Endodermal cell (in vitro differentiated cells): ENCODE results near the gene LNX1. TPM values are rescaled to one million over a fixed set of nuclear protein-coding genes. Genes with fewer than 3 reads are reported as not detected.

ENCODE experiments used
- DNase-seq: peaks from one replicate; pipeline ENCODE4 v3.0.0-alpha.2; 2017
- H3K27ac ChIP-seq: 2 replicates; pipeline ENCODE4 v1.5.1; 2013; ENCODE audit warnings: mild to moderate bottlenecking, low read depth, low read length, moderate library complexity
- H3K27me3 ChIP-seq: 2 replicates; pipeline ENCODE4 v1.6.1; 2013; ENCODE audit warnings: mild to moderate bottlenecking, low read length, moderate library complexity; ENCODE audit not compliant: insufficient read depth, control insufficient read depth, poor library complexity, severe bottlenecking
- H3K36me3 ChIP-seq: 2 replicates; pipeline ENCODE4 v1.7.0; 2013; ENCODE audit warnings: mild to moderate bottlenecking, low read length, moderate library complexity; ENCODE audit not compliant: control insufficient read depth, insufficient read depth
- H3K4me1 ChIP-seq: one replicate; pipeline ENCODE4 v1.7.0; 2013; ENCODE audit warnings: low read length; ENCODE audit not compliant: control insufficient read depth, insufficient read depth
- H3K4me3 ChIP-seq: 2 replicates; pipeline ENCODE4 v1.5.1; 2013; ENCODE audit warnings: mild to moderate bottlenecking, low read length, moderate library complexity
- H3K9ac ChIP-seq: 2 replicates; pipeline ENCODE4 v1.6.1; 2013; ENCODE audit warnings: mild to moderate bottlenecking, low read length, moderate library complexity; ENCODE audit not compliant: poor library complexity, severe bottlenecking; ENCODE audit errors: extremely low read depth
- H3K9me3 ChIP-seq: 2 replicates; pipeline ENCODE4 v1.6.1; 2013; ENCODE audit warnings: mild to moderate bottlenecking, low read length, moderate library complexity; ENCODE audit not compliant: control insufficient read depth
- H3K27ac Mint-ChIP-seq: 2 replicates; pipeline ENCODE4 v1.8.0; 2020; ENCODE audit warnings: mixed read lengths
- H3K27me3 Mint-ChIP-seq: 2 replicates; pipeline ENCODE4 v1.8.0; 2021; ENCODE audit warnings: mild to moderate bottlenecking, mixed read lengths; ENCODE audit not compliant: insufficient read depth
- H3K36me3 Mint-ChIP-seq: 2 replicates; pipeline ENCODE4 v1.8.0; 2020; ENCODE audit warnings: low read depth, mixed read lengths
- H3K4me1 Mint-ChIP-seq: 2 replicates; pipeline ENCODE4 v1.8.0; 2020; ENCODE audit warnings: mixed read lengths
- H3K4me3 Mint-ChIP-seq: 2 replicates; pipeline ENCODE4 v1.8.0; 2020; ENCODE audit warnings: mild to moderate bottlenecking, moderate library complexity, mixed read lengths
- H3K9me3 Mint-ChIP-seq: 2 replicates; pipeline ENCODE4 v1.8.0; 2020; ENCODE audit warnings: mild to moderate bottlenecking, mixed read lengths
- CTCF ChIP-seq: fragments of 200-600 bp; sonication (generic); conservative IDR thresholded peaks from 2 replicates; pipeline ENCODE4 v1.5.0; 2021; ENCODE audit warnings: antibody characterized with exemption, mild to moderate bottlenecking
- WGBS, 2 experiments: methylation state at CpG; one replicate each; pipeline versions ENCODE4 v1.1.5 to v1.1.7; 2013; ENCODE audit warnings: missing lambda C conversion rate in 2 of 2, mixed read lengths in 1 of 2; ENCODE audit not compliant: insufficient coverage in 1 of 2, insufficient read length in 1 of 2; 5-methylcytosine and 5-hydroxymethylcytosine counted together
- total RNA-seq, 2 donors: library from RNA; stranded (reverse); fragmentation: NEBNext Ultra II Directional in 1 of 2; extraction: Animal tissue kit (Norgen Biotek cat#: 25700) in 1 of 2; gene quantifications; 2 replicates in 1 of 2; 3 replicates in 1 of 2; pipeline ENCODE4 v1.2.1, GENCODE V29; 2021

Gene LNX1
- total RNA-seq, 2 donors from 2014 or later = 4.4 to 5.4 TPM

DNA sequence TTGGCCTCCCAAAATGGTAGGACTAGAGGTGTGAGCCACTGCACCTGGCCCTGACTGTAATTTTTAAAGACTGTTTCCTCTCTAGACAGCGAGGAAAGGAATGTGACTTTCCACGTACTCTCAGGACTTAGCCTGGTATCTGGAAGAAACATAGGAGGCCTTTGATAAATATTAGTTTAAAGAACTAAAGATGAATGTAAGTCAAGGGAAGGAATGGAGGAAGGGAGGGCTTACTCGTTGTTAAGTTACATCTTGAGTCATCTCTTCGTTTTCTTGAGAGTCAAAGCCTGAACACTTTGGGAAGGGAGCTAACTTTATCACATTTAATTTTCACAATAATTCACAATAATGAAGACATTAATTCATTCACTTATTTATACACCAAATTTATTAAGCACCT, 7.2 kb upstream of the LNX1 start:
- H3K4me3 Mint-ChIP-seq = no peak overlapping the region
- H3K36me3 Mint-ChIP-seq = no peaks in the 10 kb centered on the region
- no peaks in the 10 kb centered on the region for H3K4me1 ChIP-seq
- no peak for DNase-seq
- no peaks in the 10 kb centered on the region for H3K27me3 Mint-ChIP-seq
- H3K36me3 ChIP-seq = no peaks in the 10 kb centered on the region
- H3K27ac Mint-ChIP-seq = no peak overlapping the region
- no peak overlapping the region for H3K9ac ChIP-seq
- H3K4me1 Mint-ChIP-seq = no peaks in the 10 kb centered on the region
- no peaks in the 10 kb centered on the region for H3K9me3 Mint-ChIP-seq
- H3K27ac ChIP-seq = no peak overlapping the region
- 88 to 100% methylated on average over 2 to 4 of the region's 4 CpGs for WGBS, 2 experiments
- no peaks in the 10 kb centered on the region for H3K9me3 ChIP-seq
- TF ChIP-seq CTCF = no peak
- no peak overlapping the region for H3K4me3 ChIP-seq
- no peaks in the 10 kb centered on the region for H3K27me3 ChIP-seq

- Histone ChIP-seq H3K4me1 (no peaks in the 10 kb centered on the region), H3K9me3 (no peaks in the 10 kb centered on the region), H3K4me3 (no peak overlapping the region), H3K27ac (no peak overlapping the region), H3K36me3 (no peaks in the 10 kb centered on the region), H3K9ac (no peak overlapping the region), H3K27me3 (no peaks in the 10 kb centered on the region)
- H3K4me1 Mint-ChIP-seq = peaks cover 12% of the 10 kb centered on the region
- WGBS, 2 experiments = 69 to 89% methylated on average over 3 of the region's 3 CpGs
- H3K27me3 Mint-ChIP-seq = no peaks in the 10 kb centered on the region
- H3K36me3 Mint-ChIP-seq = no peaks in the 10 kb centered on the region
- no peak for DNase-seq
- no peaks in the 10 kb centered on the region for H3K9me3 Mint-ChIP-seq
- TF ChIP-seq CTCF = no peak
- no peak overlapping the region for H3K4me3 Mint-ChIP-seq
- H3K27ac Mint-ChIP-seq = no peak overlapping the region
These were observed 5.6 kb upstream of the LNX1 start for GRCh38 chr4:53596901-53597300.

GRCh38 chr4:53595834-53596233, 4.5 kb upstream of the LNX1 start:
- Mint-ChIP-seq H3K36me3 (no peaks in the 10 kb centered on the region), H3K27me3 (no peaks in the 10 kb centered on the region), H3K4me1 (peaks cover 19% of the 10 kb centered on the region), H3K9me3 (no peaks in the 10 kb centered on the region), H3K4me3 (no peak overlapping the region), H3K27ac (no peak overlapping the region)
- no peak overlapping the region for H3K4me3 ChIP-seq
- WGBS, 2 experiments = 68% methylated on average over 2 of the region's 2 CpGs; no CpG with 5 or more reads in 1 of the 2 experiments
- no peaks in the 10 kb centered on the region for H3K9me3 ChIP-seq
- no peak overlapping the region for H3K27ac ChIP-seq
- H3K4me1 ChIP-seq = peaks cover 3% of the 10 kb centered on the region
- DNase-seq = no peak
- no peaks in the 10 kb centered on the region for H3K36me3 ChIP-seq
- H3K9ac ChIP-seq = no peak overlapping the region
- no peak for TF ChIP-seq CTCF
- no peaks in the 10 kb centered on the region for H3K27me3 ChIP-seq
